ENCODE measurements around the gene DGAT2.

DNA sequence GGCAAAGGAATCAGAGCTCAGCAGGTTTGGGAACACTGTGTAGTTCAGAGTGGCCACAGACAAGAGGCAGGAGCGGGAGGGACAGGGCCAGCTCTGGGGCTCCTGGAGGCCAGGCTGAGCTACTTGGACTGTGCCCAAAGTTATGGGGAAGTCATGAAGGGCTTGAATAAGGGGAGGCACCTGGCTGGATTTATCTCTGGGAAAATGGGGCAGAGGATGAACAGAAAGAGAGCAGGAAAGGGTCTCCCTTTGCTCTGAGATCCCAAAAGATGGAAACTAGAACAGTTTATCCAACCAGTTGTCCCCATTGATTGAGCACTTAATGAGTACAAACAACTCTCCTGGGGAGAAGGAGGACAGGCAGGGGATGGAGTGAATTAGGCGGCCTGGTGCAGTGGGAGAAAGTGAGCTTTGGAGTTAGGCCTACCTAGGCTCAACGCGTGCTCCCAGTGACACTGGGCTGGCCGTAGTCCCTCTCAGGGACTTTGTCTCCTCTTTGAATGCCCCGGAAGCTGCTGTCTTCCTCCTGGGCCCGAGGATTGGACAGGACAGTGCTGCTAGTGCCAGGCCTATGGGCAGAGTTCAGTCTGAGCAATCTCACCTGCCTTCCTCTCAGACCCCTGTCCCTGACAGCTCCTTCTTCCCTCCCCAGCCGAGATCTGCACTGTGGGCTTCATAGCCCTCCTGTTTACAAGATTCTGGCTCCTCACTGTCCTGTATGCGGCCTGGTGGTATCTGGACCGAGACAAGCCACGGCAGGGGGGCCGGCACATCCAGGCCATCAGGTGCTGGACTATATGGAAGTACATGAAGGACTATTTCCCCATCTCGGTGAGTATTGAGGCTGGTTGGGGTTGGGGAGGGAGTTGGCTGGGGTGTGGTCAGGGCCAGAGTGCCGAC, 49.0 kb upstream of the DGAT2 start:
- TF ChIP-seq POLR2AphosphoS5 (IDR thresholded peaks at IDR 0.05; ENCODE audit: low read depth, low read length) (no peak), POLR2A (IDR thresholded peaks at IDR 0.05; ENCODE audit: low read depth, low read length) (no peak), TAF1 (IDR thresholded peaks at IDR 0.05; ENCODE audit: borderline replicate concordance, low read depth, low read length) (no peak)
